Kidney (tissue), 14 donors: ENCODE data around the gene GRIA4. TPM values are rescaled to one million over a fixed set of nuclear protein-coding genes. Genes with fewer than 3 reads are reported as not detected.

Experiments used
- DNase-seq, 5 donors: peaks; one replicate each; pipeline ENCODE4 v3.0.0-alpha.2; 2013 to 2020
- FAIRE-seq: peaks from 2 replicates; lab custom pipeline; 2012; peaks lifted over from hg19 to GRCh38; lab: Jason Lieb, UNC
- H3K27ac ChIP-seq, 2 donors: one replicate each; pipeline ENCODE4 v1.7.0; 2013; ENCODE audit warnings: low read depth in 2 of 2, low read length in 2 of 2, inconsistent platforms in 1 of 2
- H3K27me3 ChIP-seq: one replicate; pipeline ENCODE4 v1.7.1; 2013; ENCODE audit warnings: low read length, inconsistent platforms; ENCODE audit not compliant: control insufficient read depth, insufficient read depth
- H3K36me3 ChIP-seq, 3 donors: one replicate each; pipeline versions ENCODE4 v1.7.0 to v1.7.1; 2013; ENCODE audit warnings: low read length in 3 of 3, control low read depth in 1 of 3, inconsistent platforms in 1 of 3; ENCODE audit not compliant: insufficient read depth in 3 of 3, control insufficient read depth in 2 of 3
- H3K4me1 ChIP-seq, 3 donors: one replicate each; pipeline versions ENCODE4 v1.7.0 to v1.7.1; 2013; ENCODE audit warnings: low read length in 3 of 3, inconsistent platforms in 1 of 3, low read depth in 1 of 3; ENCODE audit not compliant: control insufficient read depth in 2 of 3, insufficient read depth in 2 of 3
- H3K4me3 ChIP-seq, 3 donors: one replicate each; pipeline versions ENCODE4 v1.7.0 to v1.8.1; 2013; ENCODE audit warnings: low read length in 3 of 3, control low read depth in 1 of 3, inconsistent platforms in 1 of 3
- H3K9ac ChIP-seq, 3 donors: one replicate each; pipeline versions ENCODE4 v1.7.0 to v1.7.1; 2013; ENCODE audit warnings: low read length in 3 of 3, control low read depth in 1 of 3, inconsistent platforms in 1 of 3
- H3K9me3 ChIP-seq, 3 donors: one replicate each; pipeline versions ENCODE4 v1.7.0 to v1.7.1; 2013; ENCODE audit warnings: low read length in 3 of 3, control low read depth in 1 of 3, inconsistent platforms in 1 of 3; ENCODE audit not compliant: control insufficient read depth in 2 of 3, insufficient read depth in 1 of 3
- intact Hi-C: fragments of 100-400 bp; cut with DNase I; formaldehyde crosslinking; loops from one replicate; pipeline ENCODE4 v1.11.1; 2022
- polyA plus RNA-seq: library from polyadenylated mRNA; stranded (reverse); fragments of 350-450 nt; fragmentation: Illumina TruSeq; extraction: RNeasy Lipid Tissue Mini Kit (QIAGEN cat#74804); gene quantifications from one replicate; pipeline ENCODE4 v1.2.3, GENCODE V29; 2014; ENCODE audit warnings: low read depth, low replicate concordance; ENCODE audit not compliant: insufficient read depth
- total RNA-seq: library from RNA; stranded (reverse); fragmentation: NEBNext Ultra II Directional; extraction: Animal tissue kit (Norgen Biotek cat#: 25700); gene quantifications from one replicate; pipeline ENCODE4 v1.2.1, GENCODE V29; 2021
- TF ChIP-seq, protein P1 (sequence below): IDR thresholded peaks from 3 replicates; pipeline ENCODE4 v1.5.1; 2012; ENCODE audit warnings: mild to moderate bottlenecking, moderate library complexity, borderline replicate concordance; ENCODE audit not compliant: insufficient read depth; ENCODE audit errors: extremely low read depth
- donor health status: control.
- donor health status: control.
- donor health status: control.
- donor health status: control.
- donor health status: control.
- donor health status: DM: yes; HTN: yes; CAD: no.
- donor health status: Normal renal cell carcinoma (clear cell type).

The GRIA4 gene
- total and polyA plus RNA-seq, 2 donors from 2014 or later = 0.45 TPM; not detected in 1

DNA sequence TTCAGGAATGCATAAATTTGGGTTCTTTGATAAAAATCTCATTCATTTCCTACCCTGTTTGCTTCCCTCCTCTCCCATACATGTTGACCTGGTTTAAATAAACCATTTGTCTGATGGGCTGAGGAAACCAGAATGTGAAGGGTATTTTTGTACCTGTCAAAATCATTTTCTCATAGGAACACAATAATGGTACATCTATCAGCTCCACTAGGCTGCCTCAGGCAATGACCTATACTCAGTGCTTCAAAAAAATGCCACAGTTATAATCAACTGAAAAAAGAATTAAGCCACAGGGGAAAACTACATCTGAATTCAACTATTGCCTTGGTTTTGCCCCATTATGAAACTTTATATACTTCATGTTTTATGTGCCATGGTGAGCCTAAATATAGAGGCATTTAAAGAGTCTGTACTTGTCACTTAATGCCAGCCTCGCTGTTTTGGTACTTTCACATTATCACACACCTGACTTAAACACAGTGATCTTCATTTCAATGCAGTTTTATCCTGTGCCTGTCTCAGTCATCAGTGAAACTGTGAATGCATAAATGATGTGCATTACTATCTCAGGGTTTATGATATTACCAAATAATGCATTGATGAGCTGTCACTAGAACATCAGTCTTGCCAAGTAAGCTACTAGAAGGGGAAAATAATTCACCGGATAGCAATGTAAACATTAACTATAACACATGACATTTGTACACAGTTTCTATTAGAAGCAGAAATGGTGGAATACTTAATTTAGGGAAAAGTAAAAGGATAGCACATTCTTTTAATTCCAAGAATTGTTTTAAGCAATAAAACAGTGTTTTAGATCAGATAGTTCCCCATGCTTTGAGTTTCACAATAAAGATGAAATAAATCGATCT, 319.4 kb downstream of the GRIA4 start:
- Histone ChIP-seq H3K27me3 (no peaks in the 10 kb centered on the region), H3K4me3 (peak overlapping the region in 2 of 3 donors; percentile 14 to 42), H3K36me3 (no peaks in the 10 kb centered on the region), H3K9ac (no peak overlapping the region), H3K4me1 (peaks cover 0 to 2% (median 0%) of the 10 kb centered on the region in 3 donors), H3K27ac (no peak overlapping the region), H3K9me3 (no peaks in the 10 kb centered on the region)
- intact Hi-C loops = no loop called here
- TF ChIP-seq, protein P1, sequence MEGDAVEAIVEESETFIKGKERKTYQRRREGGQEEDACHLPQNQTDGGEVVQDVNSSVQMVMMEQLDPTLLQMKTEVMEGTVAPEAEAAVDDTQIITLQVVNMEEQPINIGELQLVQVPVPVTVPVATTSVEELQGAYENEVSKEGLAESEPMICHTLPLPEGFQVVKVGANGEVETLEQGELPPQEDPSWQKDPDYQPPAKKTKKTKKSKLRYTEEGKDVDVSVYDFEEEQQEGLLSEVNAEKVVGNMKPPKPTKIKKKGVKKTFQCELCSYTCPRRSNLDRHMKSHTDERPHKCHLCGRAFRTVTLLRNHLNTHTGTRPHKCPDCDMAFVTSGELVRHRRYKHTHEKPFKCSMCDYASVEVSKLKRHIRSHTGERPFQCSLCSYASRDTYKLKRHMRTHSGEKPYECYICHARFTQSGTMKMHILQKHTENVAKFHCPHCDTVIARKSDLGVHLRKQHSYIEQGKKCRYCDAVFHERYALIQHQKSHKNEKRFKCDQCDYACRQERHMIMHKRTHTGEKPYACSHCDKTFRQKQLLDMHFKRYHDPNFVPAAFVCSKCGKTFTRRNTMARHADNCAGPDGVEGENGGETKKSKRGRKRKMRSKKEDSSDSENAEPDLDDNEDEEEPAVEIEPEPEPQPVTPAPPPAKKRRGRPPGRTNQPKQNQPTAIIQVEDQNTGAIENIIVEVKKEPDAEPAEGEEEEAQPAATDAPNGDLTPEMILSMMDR = no peak
- no peak for DNase-seq
- no peak for FAIRE-seq

DNA sequence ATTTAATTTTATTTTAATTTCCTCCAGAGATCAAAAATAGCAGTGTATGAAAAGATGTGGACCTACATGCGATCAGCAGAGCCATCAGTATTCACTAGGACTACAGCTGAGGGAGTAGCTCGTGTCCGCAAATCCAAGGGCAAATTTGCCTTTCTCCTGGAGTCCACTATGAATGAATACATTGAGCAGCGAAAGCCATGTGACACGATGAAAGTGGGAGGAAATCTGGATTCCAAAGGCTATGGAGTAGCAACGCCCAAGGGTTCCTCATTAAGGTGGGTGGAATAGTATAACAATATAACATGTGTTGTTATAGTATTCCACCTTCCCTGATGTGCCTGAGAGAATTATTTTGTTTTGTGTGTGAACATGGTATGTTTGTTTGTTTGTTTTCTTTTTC, 323.8 kb downstream of the GRIA4 start:
- DNase-seq = no peak

DNA sequence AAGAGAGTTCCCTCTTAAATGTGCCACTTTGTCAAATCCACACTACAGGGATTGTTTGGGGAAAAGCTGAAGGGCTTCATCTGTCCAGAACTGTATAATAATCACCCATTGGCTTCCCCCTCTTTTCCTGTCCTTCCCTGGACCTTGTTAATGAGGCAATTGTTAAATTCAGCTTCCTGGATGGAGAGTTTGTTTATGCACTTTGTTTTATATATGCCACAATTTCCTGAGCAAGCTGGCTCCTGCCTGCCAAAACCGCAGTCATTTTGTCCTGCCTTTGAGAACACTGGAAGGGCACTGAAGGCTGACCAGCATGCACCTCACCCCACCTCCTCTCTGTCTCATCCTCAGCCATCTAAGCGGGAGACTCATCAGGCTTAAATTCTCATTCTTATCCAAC, 325.9 kb downstream of the GRIA4 start:
- no peak overlapping the region for H3K4me3 ChIP-seq
- no peaks in the 10 kb centered on the region for H3K9me3 ChIP-seq
- FAIRE-seq (no peak), DNase-seq (peak in 1 of 5 donors; percentile 41)
- TF ChIP-seq, protein P1 = no peak
- H3K9ac ChIP-seq = no peak overlapping the region
- intact Hi-C loops = no loop called here
- no peaks in the 10 kb centered on the region for H3K36me3 ChIP-seq
- H3K27ac ChIP-seq = no peak overlapping the region
- no peaks in the 10 kb centered on the region for H3K27me3 ChIP-seq
- H3K4me1 ChIP-seq = peaks cover 0 to 5% (median 2%) of the 10 kb centered on the region in 3 donors

More for the DNA sequence above, 323.8 kb downstream of the GRIA4 start:
- Histone ChIP-seq H3K9ac (no peak overlapping the region), H3K27ac (no peak overlapping the region), H3K36me3 (no peaks in the 10 kb centered on the region), H3K4me1 (peaks cover 2 to 5% (median 2%) of the 10 kb centered on the region in 3 donors), H3K9me3 (no peaks in the 10 kb centered on the region), H3K4me3 (no peak overlapping the region), H3K27me3 (no peaks in the 10 kb centered on the region)
- FAIRE-seq = no peak
- intact Hi-C loops = no loop called here
- TF ChIP-seq, protein P1 = no peak
